ENCODE measurements around the gene VPS51.

Gene VPS51

DNA sequence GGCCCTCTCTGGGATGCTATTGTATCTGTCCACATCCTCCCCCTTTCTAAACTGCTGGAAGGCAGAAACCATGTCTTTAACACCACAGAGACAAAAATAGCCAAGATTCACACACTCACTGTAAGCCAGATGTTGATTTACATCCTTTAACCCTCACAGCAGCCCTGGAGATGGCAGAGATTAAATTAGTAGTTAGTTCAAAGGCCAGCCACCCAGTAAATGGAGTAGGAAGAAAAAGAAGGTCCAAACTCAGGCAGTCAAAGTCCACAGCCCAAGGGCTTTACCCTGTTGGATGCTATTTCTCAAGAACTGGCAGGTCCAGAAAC lies 23.6 kb downstream of the VPS51 start:
- DNase-seq (ENCODE audit: low spot score) = no peak
- TF ChIP-seq, protein P1, sequence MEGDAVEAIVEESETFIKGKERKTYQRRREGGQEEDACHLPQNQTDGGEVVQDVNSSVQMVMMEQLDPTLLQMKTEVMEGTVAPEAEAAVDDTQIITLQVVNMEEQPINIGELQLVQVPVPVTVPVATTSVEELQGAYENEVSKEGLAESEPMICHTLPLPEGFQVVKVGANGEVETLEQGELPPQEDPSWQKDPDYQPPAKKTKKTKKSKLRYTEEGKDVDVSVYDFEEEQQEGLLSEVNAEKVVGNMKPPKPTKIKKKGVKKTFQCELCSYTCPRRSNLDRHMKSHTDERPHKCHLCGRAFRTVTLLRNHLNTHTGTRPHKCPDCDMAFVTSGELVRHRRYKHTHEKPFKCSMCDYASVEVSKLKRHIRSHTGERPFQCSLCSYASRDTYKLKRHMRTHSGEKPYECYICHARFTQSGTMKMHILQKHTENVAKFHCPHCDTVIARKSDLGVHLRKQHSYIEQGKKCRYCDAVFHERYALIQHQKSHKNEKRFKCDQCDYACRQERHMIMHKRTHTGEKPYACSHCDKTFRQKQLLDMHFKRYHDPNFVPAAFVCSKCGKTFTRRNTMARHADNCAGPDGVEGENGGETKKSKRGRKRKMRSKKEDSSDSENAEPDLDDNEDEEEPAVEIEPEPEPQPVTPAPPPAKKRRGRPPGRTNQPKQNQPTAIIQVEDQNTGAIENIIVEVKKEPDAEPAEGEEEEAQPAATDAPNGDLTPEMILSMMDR (IDR thresholded peaks at IDR 0.05; ENCODE audit: extremely low read depth, insufficient read depth, missing control alignments) = no peak
- in situ Hi-C loops (cut with MboI; ENCODE audit: low pct_unique_long_range_greater_than_20kb, low sequenced_read_pairs, unreplicated experiment) = no loop called here

DNA sequence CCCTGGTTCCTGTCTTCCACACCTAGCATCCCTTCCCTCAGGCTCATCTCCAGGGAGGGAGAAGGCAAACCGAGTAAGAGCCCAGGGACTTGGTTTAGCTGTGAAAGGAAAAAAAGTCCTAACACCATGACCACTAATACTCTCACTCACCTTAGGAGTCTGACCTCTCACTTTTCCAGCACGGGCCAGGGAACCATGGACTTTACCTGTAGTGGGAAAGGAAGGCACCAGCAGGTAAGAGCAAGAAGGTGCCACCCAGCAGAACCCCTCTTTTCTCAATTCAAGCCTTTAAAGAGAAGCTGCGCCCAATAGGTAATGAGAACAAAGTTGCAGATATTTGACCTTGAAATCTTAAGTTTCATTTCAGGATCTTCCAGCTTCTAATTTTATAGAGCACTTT lies 24.8 kb downstream of the VPS51 start:
- in situ Hi-C loops (cut with MboI; ENCODE audit: low pct_unique_long_range_greater_than_20kb, low sequenced_read_pairs, unreplicated experiment) = no loop called here
- DNase-seq (ENCODE audit: low spot score) = no peak
- TF ChIP-seq, protein P1 (IDR thresholded peaks at IDR 0.05; ENCODE audit: extremely low read depth, insufficient read depth, missing control alignments) = no peak

DNA sequence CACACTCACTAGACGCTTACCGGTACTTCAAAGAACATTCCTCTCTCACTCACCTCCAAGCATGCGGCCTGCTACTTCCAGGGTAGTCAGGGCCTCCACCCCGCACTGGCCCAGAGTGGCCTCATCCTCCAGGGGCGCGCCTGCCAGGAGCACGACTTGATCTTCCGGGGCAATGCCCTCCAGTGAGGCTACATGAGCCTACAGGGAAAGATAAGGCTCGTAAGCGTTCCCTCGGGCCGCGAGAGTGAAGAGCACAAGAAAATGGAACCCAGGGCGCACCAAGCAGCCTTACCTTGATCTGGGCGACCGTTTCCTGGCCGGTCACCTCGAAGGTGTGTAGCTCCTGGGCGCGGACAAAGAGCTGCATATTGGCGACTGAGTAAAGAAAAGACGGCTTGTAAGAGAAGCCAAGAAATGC lies 25.4 kb downstream of the VPS51 start:
- no peak for DNase-seq (ENCODE audit: low spot score)
- TF ChIP-seq, protein P1 (IDR thresholded peaks at IDR 0.05; ENCODE audit: extremely low read depth, insufficient read depth, missing control alignments) = no peak
- in situ Hi-C loops (cut with MboI; ENCODE audit: low pct_unique_long_range_greater_than_20kb, low sequenced_read_pairs, unreplicated experiment) = no loop called here

DNA sequence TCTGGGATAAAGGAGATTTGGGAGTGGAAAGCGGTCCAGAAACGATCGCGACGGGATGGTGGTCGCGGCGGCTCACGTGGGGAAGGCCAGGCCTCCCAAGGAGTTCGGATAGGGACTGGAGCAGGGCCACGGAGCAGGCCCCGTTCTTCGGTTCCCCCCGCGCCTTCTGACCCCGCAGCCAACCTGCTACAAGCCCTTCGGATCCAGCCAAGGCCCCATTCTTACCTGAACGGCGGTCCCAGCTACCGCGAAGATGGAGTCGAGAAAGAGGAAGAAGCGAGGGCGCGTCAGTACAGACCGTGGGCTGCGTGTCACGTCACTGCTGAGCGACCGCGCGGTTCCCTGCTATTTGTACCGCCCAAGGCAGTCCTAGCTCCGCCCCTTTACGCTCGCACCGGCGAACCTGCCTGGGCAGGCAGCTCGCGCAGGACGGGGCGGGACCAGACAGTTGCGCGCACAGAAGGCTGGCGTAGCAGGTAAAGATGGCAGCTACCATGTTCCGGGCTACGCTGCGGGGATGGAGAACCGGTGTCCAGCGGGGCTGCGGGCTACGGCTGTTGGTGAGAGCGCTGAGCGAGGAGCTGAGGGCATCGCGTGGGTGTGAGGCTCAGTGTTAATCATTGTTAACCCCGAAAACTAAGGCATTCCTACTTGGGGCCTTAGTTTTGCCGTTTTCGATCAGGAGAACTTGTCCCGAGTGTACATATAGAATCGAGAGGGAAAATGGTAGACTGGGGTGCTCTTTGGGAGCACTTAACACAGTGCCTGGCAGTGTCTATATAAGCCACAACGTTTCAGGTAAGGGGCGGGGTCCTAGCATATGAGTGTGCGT lies 26.1 kb downstream of the VPS51 start, which contains the start of the genes FAU and MRPL49:
Gene FAU (minus strand): TSS at position 270 of the 832 bp plus-strand sequence. CDS start 321 bp downstream, outside the sequence.
Gene MRPL49 (plus strand): TSS at position 457 of the 832 bp plus-strand sequence. CDS start 26 bp downstream, at position 483.
- peak; percentile 97 for DNase-seq (ENCODE audit: low spot score)
- TF ChIP-seq, protein P1 (IDR thresholded peaks at IDR 0.05; ENCODE audit: extremely low read depth, insufficient read depth, missing control alignments) = no peak
- in situ Hi-C loops (cut with MboI; ENCODE audit: low pct_unique_long_range_greater_than_20kb, low sequenced_read_pairs, unreplicated experiment) = no loop called here

DNA sequence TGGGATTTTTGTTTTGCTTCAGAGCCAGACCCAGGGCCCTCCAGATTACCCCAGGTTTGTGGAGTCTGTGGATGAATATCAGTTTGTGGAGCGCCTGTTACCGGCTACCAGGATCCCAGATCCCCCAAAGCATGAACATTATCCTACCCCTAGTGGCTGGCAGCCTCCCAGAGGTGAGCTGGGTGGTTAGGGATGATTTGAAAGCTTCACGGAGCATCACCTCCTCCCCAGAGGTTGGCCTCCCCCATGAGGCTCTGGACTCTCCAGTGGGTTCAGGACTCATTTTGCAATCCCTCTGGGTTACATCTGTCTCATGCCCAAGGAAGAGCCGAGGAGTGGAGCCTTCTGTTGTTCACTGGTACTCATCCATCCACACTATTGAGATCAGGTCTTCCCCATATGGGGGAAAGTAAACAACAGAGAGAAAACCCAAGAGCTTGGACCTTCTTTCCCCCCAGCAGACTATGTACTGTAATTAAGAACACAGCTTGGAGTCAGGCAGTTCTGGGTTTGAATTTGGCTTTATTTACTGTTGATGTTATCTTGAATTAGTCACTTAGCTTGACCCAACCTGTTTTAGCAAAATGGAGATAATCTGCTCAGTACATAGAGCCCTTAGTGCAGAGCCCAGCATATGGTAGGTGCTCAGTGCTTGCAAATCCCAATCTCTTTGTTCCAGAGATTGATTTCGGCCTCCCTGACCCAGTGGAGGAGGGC lies 28.6 kb downstream of the VPS51 start:
- no peak for DNase-seq (ENCODE audit: low spot score)
- in situ Hi-C loops (cut with MboI; ENCODE audit: low pct_unique_long_range_greater_than_20kb, low sequenced_read_pairs, unreplicated experiment) = no loop called here
- TF ChIP-seq, protein P1 (IDR thresholded peaks at IDR 0.05; ENCODE audit: extremely low read depth, insufficient read depth, missing control alignments) = no peak

DNA sequence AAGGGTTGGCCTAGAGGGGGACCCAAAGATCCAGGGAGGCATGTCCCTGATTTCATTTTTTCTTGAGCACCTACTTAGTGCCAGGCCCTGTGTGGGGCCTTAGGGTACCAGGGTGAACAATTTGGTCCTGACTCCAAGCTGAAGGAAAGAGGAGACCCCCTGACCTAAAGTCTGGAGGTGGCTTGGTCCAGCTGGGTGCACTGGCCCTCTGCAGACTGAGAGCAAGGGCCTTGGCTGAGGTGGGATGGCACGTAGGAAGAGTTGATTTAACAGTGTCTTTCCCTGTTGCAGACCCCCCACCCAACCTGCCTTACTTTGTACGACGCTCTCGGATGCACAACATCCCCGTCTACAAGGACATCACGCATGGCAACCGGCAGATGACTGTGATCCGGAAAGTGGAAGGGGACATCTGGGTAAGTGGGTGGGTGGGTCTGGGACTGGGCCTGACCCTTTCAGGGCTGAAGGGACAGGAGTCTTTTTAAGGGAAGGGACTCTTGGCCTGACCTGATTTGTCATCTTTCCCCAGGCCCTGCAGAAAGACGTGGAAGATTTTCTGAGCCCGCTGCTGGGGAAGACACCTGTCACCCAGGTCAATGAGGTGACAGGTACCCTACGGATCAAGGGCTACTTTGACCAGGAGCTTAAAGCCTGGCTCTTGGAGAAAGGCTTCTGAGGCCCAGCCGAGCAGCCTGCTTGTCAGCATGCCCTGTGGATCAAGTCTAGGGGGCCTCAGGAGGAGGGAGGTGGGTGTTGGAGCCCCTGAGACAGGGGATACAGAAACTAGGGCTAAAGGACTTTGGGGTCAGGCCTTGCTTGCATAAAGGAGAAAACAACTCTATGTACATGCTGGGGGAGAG lies 29.4 kb downstream of the VPS51 start:
- in situ Hi-C loops (cut with MboI; ENCODE audit: low pct_unique_long_range_greater_than_20kb, low sequenced_read_pairs, unreplicated experiment) = no loop called here
- no peak for DNase-seq (ENCODE audit: low spot score)

More for the DNA sequence above, 29.4 kb downstream of the VPS51 start:
- TF ChIP-seq, protein P1 (IDR thresholded peaks at IDR 0.05; ENCODE audit: extremely low read depth, insufficient read depth, missing control alignments) = no peak
